Activated CD4-positive, alpha-beta T cell treated with anti-CD3 and anti-CD28 coated beads, Interleukin-2, amount 50 U/mL, for 16 hours (primary cell): Measurements from ENCODE around the gene C19orf25.
A peak's percentile ranks its signal among the peaks of the same experiment; 100 is the strongest.
"Not testable (repeated sequence)": the region's sequence is repeated elsewhere in the genome, so short reads cannot be mapped to it uniquely, and the experiment has no call there.

Experiments used
- DNase-seq: peaks from one replicate; pipeline ENCODE4 v3.0.0-alpha.2; 2020

The C19orf25 gene

GRCh38 chr19:1478934-1479707 is at the start of gene C19orf25:
Gene C19orf25, minus strand, starts transcription at chr19:1479215. Its CDS starts 312 bp downstream, at chr19:1478903.
- peak; percentile 97 for DNase-seq

GRCh38 chr19:1527650-1528309 is 48.8 kb upstream of the C19orf25 start:
- DNase-seq: no peak

- DNase-seq: no peak
Measured at GRCh38 chr19:1526979-1527649, 48.1 kb upstream of the C19orf25 start.

GRCh38 chr19:1526066-1526778 is 47.2 kb upstream of the C19orf25 start:
- no peak for DNase-seq

- DNase-seq: no peak
Measured at GRCh38 chr19:1525343-1525742, 46.3 kb upstream of the C19orf25 start.

GRCh38 chr19:1524972-1525325 is 45.9 kb upstream of the C19orf25 start:
- no peak for DNase-seq

- no peak for DNase-seq
Measured at GRCh38 chr19:1524287-1524971, 45.4 kb upstream of the C19orf25 start.

GRCh38 chr19:1523412-1524286 is 44.6 kb upstream of the C19orf25 start, which contains the start of gene PLK5:
Gene PLK5, plus strand, starts transcription at chr19:1524077. Its CDS starts 2,920 bp downstream, at chr19:1526997.
- DNase-seq: no peak

GRCh38 chr19:1522838-1523237 is 43.8 kb upstream of the C19orf25 start:
- DNase-seq: no peak

GRCh38 chr19:1522061-1522460 is 43.0 kb upstream of the C19orf25 start:
- no peak for DNase-seq

- no peak for DNase-seq
Measured at GRCh38 chr19:1521636-1522035, 42.6 kb upstream of the C19orf25 start.

GRCh38 chr19:1520203-1520780 is 41.3 kb upstream of the C19orf25 start:
- DNase-seq: no peak

- DNase-seq: not testable (repeated sequence)
Measured at GRCh38 chr19:1519802-1520201, 40.8 kb upstream of the C19orf25 start.

- DNase-seq: no peak
Measured at GRCh38 chr19:1518471-1518870, 39.5 kb upstream of the C19orf25 start.

GRCh38 chr19:1516395-1516753 is 37.4 kb upstream of the C19orf25 start:
- DNase-seq: no peak

GRCh38 chr19:1514986-1515721 is 36.1 kb upstream of the C19orf25 start:
- DNase-seq: no peak

GRCh38 chr19:1514295-1514661 is 35.3 kb upstream of the C19orf25 start:
- no peak for DNase-seq

- DNase-seq: peak; percentile 79
Measured at GRCh38 chr19:1513499-1514294, 34.7 kb upstream of the C19orf25 start.

- DNase-seq: peak; percentile 73
Measured at GRCh38 chr19:1512671-1513498, 33.9 kb upstream of the C19orf25 start, which contains the start of gene ADAMTSL5. Gene ADAMTSL5, minus strand, starts transcription at chr19:1513019. Its CDS starts 2,076 bp downstream, at chr19:1510943.
